ENCODE results near the gene MPP7.
A peak's percentile ranks its signal among the peaks of the same experiment; 100 is the strongest.

MPP7 gene

DNA sequence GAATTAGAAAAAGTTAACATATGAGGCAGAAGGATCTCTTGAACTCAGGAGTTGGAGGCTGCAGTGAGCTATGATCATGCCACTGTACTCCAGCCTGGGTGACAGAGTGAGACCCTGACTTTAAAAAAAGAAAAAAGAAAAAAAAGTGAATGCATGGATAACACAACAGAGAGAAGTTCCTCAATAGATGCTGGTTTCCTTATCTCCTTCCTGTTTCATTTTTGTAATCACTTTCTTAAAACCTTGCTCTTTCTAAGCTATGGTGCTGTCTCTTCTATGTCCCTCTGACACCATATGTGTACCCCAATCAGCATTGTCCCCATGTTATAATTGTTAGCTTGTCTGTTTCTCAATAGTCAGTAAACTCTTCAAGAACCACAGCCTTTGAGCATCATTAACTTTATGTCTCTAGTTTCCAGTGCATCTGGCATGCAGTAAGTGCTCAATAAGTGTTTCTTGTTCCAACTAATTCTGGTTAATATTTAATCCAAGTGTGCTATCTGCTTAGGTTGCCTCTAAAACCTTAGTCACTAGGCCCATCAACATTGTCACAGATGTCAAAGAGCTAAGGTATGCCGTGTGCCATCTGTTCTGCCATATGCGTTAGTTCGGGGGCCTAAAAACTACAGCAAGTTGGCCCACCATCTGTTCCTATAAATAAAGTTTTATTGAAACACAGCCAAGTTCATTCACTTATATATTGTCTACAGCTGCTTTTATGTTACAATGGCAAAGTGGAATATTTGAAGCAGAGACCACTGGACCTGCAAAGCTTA lies 36.2 kb downstream of the MPP7 start:
- no peak for DNase-seq

- peak; percentile 24 for DNase-seq
These were observed 39.6 kb downstream of the MPP7 start for GRCh38 chr10:28263136-28263857.

- no peak for DNase-seq
These were observed 46.1 kb downstream of the MPP7 start for GRCh38 chr10:28256776-28257175.

DNA sequence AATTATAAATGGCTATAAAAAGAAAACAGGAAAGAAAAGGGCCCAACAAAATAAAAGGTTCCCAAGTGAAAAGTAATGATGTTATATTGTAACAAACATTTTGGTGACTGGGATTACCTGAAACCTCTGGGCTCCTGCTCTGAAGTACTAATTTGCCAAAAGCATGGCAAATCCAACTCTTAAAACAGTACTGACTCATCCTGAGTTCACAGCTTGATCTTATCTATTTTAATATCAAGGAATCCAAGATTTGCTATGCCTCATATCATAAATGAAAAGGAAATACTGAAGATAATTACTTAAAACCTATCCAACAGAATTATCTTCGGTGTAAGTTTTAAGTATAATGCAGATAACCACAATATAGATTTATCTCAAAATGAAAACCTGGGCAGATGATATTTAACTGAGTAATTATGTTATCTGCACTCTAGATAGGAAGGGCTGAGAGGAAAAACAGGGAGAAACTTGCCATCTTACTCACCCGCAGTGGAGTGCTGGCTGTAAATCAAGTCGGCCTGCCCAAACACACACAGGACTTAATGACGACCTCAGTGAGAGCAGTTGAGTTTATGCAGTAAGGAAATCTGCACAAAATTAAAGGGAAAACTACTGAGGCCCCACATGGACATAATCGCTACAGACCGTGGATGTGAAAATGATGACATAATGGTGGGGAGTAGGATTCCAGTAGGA lies 48.4 kb downstream of the MPP7 start:
- DNase-seq: peak; percentile 37

DNA sequence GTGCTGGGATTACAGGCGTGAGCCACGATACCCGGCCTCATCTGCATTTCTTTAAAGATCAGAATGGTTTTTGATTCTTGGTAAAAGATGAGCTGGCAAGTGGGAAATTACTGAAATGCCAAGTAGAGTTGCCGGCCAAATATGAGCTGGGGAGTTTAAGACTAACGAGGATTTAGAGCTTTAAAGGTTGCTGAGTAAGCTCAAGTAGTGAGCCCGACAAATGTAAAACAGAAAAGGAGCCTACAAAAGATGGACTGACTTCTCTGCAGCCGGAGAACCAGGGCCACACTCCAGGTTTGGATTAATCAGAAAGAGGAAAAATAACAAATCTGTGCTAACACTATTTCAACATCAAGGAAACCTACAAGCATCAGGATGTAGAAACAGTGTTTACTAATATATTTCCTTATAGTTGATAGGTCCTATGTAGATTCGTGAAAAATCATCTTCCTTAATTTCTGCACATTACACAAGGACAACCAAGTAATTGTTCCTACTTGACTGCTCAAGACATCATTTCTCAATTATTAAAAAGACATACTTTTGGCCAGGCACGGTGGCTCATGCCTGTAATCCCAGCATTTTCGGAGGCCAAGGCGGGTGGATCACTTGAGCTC lies 49.6 kb downstream of the MPP7 start:
- no peak for DNase-seq
